Right atrium auricular region (tissue), 2 donors: Measurements from ENCODE around the gene FCF1. TPM values are rescaled to one million over a fixed set of nuclear protein-coding genes. Genes with fewer than 3 reads are reported as not detected.
"Not testable (repeated sequence)": the region's sequence is repeated elsewhere in the genome, so short reads cannot be mapped to it uniquely, and the experiment has no call there.

Source experiments
- DNase-seq: peaks from one replicate; pipeline ENCODE4 v3.0.0-alpha.2; 2019; ENCODE audit warnings: low spot score
- H3K27ac ChIP-seq, 2 donors: fragments of 200-600 bp; sonication (generic); 1 replicate in 1 of 2; 2 replicates in 1 of 2; pipeline ENCODE4 v1.5.1; 2016 to 2019
- H3K27me3 ChIP-seq, 2 donors: fragments of 200-600 bp; sonication (generic); one replicate each; pipeline versions ENCODE4 v1.5.1 to v1.6.0; 2017 to 2019
- H3K36me3 ChIP-seq: fragments of 200-600 bp; sonication (generic); one replicate; pipeline ENCODE4 v1.5.1; 2016
- H3K4me1 ChIP-seq, 2 donors: fragments of 200-600 bp; sonication (generic); one replicate each; pipeline versions ENCODE4 v1.5.1 to v1.6.0; 2017 to 2019
- H3K4me3 ChIP-seq, 2 donors: fragments of 200-600 bp; sonication (generic); 1 replicate in 1 of 2; 2 replicates in 1 of 2; pipeline ENCODE4 v1.5.1; 2017 to 2019; ENCODE audit warnings: mild to moderate bottlenecking in 1 of 2, moderate library complexity in 1 of 2
- H3K9me3 ChIP-seq, 2 donors: fragments of 200-600 bp; sonication (generic); one replicate each; pipeline ENCODE4 v1.5.1; 2019
- total RNA-seq, 2 donors: library from RNA; depleted of rRNA; stranded (reverse); fragments of >200 nt; gene quantifications; one replicate each; pipeline ENCODE4 v1.1.0, GENCODE V29; 2016
- TF ChIP-seq, protein P1 (sequence below), 2 donors: fragments of 200-600 bp; sonication (generic); IDR thresholded peaks; one replicate each; pipeline ENCODE4 v1.5.1; 2019; ENCODE audit warnings: antibody characterized with exemption in 2 of 2

Gene FCF1
- total RNA-seq, 2 donors from 2014 or later = 12.6 to 20.0 TPM

DNA sequence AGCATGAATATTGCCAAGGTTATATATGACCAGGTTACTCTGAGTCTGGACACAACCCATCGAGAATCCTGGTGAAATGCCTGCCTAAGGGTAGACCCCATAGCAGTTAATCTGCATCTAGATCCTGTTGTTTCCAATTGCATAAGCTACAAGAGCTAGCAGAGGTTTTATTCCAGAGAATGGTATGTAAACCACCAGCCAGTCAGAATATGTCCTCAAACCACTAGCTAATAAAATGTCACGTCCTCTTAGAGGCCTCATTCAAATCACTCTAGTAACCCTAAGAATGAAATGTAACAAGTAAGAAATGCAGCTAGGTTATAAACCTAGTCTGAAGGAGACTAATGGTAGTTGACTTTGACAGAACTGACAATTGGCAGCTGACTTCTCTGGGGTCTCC is 41.2 kb downstream of the FCF1 start:
- no peaks in the 10 kb centered on the region for H3K4me1 ChIP-seq
- no peak for DNase-seq
- no peak overlapping the region for H3K27ac ChIP-seq
- no peaks in the 10 kb centered on the region for H3K36me3 ChIP-seq
- no peak overlapping the region for H3K4me3 ChIP-seq
- TF ChIP-seq, protein P1, sequence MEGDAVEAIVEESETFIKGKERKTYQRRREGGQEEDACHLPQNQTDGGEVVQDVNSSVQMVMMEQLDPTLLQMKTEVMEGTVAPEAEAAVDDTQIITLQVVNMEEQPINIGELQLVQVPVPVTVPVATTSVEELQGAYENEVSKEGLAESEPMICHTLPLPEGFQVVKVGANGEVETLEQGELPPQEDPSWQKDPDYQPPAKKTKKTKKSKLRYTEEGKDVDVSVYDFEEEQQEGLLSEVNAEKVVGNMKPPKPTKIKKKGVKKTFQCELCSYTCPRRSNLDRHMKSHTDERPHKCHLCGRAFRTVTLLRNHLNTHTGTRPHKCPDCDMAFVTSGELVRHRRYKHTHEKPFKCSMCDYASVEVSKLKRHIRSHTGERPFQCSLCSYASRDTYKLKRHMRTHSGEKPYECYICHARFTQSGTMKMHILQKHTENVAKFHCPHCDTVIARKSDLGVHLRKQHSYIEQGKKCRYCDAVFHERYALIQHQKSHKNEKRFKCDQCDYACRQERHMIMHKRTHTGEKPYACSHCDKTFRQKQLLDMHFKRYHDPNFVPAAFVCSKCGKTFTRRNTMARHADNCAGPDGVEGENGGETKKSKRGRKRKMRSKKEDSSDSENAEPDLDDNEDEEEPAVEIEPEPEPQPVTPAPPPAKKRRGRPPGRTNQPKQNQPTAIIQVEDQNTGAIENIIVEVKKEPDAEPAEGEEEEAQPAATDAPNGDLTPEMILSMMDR (IDR thresholded peaks at IDR 0.05) = no peak
- no peaks in the 10 kb centered on the region for H3K9me3 ChIP-seq
- no peaks in the 10 kb centered on the region for H3K27me3 ChIP-seq

DNA sequence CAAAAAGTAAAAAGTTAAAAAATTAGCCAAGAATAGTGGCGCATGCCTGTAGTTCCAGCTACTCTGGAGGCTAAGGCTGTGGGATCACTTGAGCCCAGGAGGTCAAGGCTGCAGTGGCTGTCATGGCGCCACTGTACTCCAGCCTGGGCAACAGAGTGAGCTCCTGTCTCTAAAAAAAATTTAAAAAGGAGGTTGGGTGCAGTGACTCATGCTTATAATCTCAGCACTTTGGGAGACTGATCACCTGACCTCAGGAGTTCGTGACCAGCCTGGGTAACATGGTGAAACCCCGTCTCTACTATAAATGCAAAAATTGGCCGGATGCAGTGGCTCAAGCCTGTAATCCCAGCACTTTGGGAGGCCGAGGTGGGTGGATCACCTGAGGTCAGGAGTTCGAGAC is 42.0 kb downstream of the FCF1 start:
- H3K27ac ChIP-seq = no peak overlapping the region
- H3K4me1 ChIP-seq = no peaks in the 10 kb centered on the region
- H3K36me3 ChIP-seq = no peaks in the 10 kb centered on the region
- TF ChIP-seq, protein P1 (IDR thresholded peaks at IDR 0.05) = no peak
- DNase-seq = no peak
- no peaks in the 10 kb centered on the region for H3K9me3 ChIP-seq
- no peak overlapping the region for H3K4me3 ChIP-seq
- H3K27me3 ChIP-seq = no peaks in the 10 kb centered on the region

DNA sequence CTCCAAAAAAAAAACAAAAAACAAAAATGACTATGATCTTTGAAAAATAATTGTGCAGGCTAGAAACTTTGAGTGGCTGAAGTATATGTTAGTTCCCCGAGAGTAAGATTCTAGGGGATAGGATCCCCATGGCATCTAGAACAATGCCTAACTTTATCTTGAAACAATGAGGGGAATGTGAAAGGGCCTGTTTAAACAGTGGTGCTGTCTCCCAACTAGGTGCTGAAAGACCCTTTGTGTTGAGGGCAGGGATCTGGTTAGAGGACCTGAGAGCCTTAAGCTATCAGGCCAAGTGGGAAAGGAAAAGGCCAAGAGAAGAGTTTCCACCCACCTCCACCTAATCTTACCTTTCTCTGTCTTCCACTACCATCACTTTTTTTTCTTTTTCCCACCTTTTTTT is 43.4 kb downstream of the FCF1 start:
- no peak for DNase-seq
- H3K27me3 ChIP-seq = no peaks in the 10 kb centered on the region
- no peaks in the 10 kb centered on the region for H3K4me1 ChIP-seq
- no peak overlapping the region for H3K4me3 ChIP-seq
- TF ChIP-seq, protein P1 (IDR thresholded peaks at IDR 0.05) = no peak
- no peaks in the 10 kb centered on the region for H3K36me3 ChIP-seq
- H3K9me3 ChIP-seq = no peaks in the 10 kb centered on the region
- H3K27ac ChIP-seq = no peak overlapping the region

DNA sequence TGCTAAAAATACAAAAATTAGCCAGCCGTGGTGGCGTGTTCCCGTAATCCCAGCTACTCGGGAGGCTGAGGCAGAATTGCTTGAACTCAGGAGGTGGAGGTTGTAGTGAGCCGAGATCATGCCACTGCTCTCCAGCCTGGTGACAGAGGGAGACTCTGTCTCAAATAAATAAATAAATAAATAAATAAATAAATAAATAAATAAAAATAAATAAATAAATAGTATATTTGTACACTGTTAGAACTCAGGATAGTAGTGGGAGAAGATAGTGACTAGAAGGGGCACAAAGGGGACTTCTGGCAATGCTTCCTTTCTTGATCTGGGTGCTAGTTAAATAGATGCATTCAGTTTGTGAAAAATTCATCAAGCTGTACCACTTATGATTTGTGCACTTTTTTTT is 45.6 kb downstream of the FCF1 start:
- not testable (repeated sequence) for H3K4me1 ChIP-seq, H3K36me3 ChIP-seq, H3K27me3 ChIP-seq, DNase-seq, H3K4me3 ChIP-seq, H3K9me3 ChIP-seq, H3K27ac ChIP-seq

DNA sequence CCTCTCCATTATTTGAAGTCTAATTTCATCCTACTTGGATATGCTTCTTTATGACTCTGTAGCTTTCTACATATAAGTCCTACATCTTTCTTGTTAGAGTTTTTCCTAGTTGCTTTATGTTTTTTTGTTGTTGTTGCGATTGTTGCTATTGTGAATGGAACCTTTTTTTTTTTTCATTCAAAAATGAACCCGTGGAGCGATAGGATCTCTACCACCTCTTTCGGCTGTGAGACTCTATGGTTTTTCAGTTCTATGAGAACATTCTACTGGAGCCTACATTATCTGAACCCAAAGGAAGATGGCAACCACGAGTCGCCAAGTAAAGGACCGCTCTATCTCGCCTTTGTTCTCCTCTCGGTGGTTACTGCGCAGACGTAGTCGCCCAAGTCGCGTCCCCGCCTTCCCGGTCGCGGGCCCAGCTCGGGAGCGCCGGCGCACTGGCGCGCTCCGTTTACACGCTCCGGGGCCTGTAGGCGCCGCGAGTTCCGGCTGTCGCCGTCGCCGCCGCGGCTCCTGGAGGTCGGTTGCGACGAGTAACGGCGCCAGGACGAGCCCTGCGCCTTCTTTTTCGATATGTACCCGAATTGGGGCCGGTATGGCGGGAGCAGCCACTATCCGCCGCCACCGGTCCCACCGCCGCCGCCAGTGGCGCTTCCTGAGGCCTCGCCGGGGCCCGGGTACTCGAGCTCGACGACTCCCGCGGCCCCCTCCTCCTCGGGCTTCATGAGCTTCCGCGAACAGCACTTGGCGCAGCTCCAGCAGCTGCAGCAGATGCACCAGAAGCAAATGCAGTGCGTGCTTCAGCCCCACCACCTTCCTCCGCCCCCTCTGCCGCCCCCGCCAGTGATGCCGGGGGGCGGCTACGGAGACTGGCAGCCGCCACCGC is 50.2 kb downstream of the FCF1 start, which contains the start of gene YLPM1:
TSS of gene YLPM1 (plus strand) at position 400 of the 886 bp plus-strand sequence. CDS start at position 574, 174 bp downstream.
- peak within 1 kb of the TSS; percentile 83 to 85 for H3K27ac ChIP-seq
- peak; percentile 92 for DNase-seq
- H3K27me3 ChIP-seq = no peaks in the 10 kb centered on the region
- no peaks in the 10 kb centered on the region for H3K9me3 ChIP-seq
- H3K36me3 ChIP-seq = no peaks in the 10 kb centered on the region
- H3K4me1 ChIP-seq = peaks cover 0 to 46% of the 10 kb centered on the region in 2 donors
- H3K4me3 ChIP-seq = peak within 1 kb of the TSS; percentile 73 to 84
- TF ChIP-seq, protein P1 (IDR thresholded peaks at IDR 0.05) = peak in 1 of 2 donors; percentile 78

DNA sequence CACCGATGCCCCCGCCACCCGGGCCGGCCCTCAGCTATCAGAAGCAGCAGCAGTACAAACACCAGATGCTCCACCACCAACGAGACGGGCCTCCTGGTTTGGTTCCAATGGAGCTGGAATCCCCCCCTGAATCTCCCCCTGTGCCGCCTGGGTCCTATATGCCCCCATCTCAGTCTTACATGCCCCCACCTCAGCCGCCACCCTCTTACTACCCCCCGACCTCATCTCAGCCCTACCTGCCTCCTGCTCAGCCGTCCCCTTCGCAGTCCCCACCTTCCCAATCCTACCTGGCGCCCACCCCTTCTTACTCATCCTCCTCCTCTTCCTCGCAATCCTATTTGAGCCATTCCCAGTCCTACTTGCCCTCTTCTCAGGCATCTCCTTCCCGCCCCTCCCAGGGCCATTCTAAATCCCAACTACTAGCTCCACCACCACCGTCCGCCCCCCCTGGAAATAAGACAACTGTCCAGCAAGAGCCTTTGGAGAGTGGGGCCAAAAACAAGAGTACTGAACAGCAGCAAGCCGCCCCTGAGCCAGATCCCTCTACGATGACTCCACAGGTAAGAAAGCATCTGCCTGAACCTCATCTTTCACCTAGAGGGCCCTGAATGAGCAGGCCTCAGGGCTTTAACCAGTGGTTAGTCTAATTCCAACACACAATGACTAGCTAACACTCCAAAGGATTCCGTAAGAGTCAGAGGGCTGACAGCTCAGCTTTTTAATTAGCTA is 51.0 kb downstream of the FCF1 start:
- Histone ChIP-seq H3K27ac (peak overlapping the region; percentile 83 to 85), H3K36me3 (no peaks in the 10 kb centered on the region), H3K9me3 (no peaks in the 10 kb centered on the region), H3K4me1 (peaks cover 0 to 51% of the 10 kb centered on the region in 2 donors), H3K27me3 (no peaks in the 10 kb centered on the region), H3K4me3 (peak overlapping the region; percentile 73 to 84)
- TF ChIP-seq, protein P1 (IDR thresholded peaks at IDR 0.05) = no peak
- DNase-seq = no peak
